ENCODE results near the gene RNF213.

The RNF213 gene

DNA sequence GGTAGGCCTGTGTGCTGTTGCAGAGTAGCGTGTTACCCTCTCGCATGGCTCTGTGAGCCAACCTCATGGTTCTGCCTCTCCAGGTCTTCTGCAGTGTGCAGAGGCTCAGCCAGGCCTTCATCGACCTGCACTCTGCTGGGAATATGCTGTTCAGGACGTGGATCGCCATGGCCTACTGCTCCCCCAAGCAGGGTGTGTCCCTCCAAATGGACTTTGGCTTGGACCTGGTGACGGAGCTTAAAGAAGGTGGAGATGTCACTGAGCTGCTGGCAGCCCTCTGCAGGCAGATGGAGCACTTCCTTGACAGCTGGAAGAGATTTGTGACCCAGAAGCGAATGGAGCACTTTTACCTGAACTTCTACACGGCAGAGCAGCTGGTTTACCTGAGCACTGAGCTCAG is 78.5 kb downstream of the RNF213 start:
- no peaks in the 10 kb centered on the region for H3K9me2 ChIP-seq (replicated peaks; ENCODE audit: insufficient read depth, low read length)
- H3K27me3 ChIP-seq (replicated peaks; ENCODE audit: insufficient read depth, low read length): no peaks in the 10 kb centered on the region
- H3K9ac ChIP-seq (ENCODE audit: low read length): no peak overlapping the region
- H3K4me1 ChIP-seq (ENCODE audit: low read length): no peaks in the 10 kb centered on the region
- no peaks in the 10 kb centered on the region for H3K79me2 ChIP-seq (ENCODE audit: low read length)
- no peak overlapping the region for H3K4me3 ChIP-seq (ENCODE audit: low read length)
- no peaks in the 10 kb centered on the region for H3K9me3 ChIP-seq (replicated peaks; ENCODE audit: insufficient read depth, low read length)
- H3K27ac ChIP-seq (ENCODE audit: low read length): no peak overlapping the region
- no peak for TF ChIP-seq EZH2phosphoT487 (IDR thresholded peaks at IDR 0.05; ENCODE audit: low read length)
- no peak for TF ChIP-seq EZH2 (optimal IDR thresholded peaks at IDR 0.05; ENCODE audit: low read depth, low read length)
- TF ChIP-seq, protein P1, sequence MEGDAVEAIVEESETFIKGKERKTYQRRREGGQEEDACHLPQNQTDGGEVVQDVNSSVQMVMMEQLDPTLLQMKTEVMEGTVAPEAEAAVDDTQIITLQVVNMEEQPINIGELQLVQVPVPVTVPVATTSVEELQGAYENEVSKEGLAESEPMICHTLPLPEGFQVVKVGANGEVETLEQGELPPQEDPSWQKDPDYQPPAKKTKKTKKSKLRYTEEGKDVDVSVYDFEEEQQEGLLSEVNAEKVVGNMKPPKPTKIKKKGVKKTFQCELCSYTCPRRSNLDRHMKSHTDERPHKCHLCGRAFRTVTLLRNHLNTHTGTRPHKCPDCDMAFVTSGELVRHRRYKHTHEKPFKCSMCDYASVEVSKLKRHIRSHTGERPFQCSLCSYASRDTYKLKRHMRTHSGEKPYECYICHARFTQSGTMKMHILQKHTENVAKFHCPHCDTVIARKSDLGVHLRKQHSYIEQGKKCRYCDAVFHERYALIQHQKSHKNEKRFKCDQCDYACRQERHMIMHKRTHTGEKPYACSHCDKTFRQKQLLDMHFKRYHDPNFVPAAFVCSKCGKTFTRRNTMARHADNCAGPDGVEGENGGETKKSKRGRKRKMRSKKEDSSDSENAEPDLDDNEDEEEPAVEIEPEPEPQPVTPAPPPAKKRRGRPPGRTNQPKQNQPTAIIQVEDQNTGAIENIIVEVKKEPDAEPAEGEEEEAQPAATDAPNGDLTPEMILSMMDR (IDR thresholded peaks at IDR 0.05; ENCODE audit: low read length): no peak
- H3F3A ChIP-seq (ENCODE audit: insufficient read depth, low read length): no peaks in the 10 kb centered on the region
- no peak overlapping the region for H2AFZ ChIP-seq (ENCODE audit: low read length)
- peaks cover 8% of the 10 kb centered on the region for H3K36me3 ChIP-seq (replicated peaks; ENCODE audit: insufficient read depth, low read length)
- no peaks in the 10 kb centered on the region for H4K20me1 ChIP-seq (ENCODE audit: insufficient read depth, low read length)
- H3K4me2 ChIP-seq (ENCODE audit: low read depth, low read length): no peak overlapping the region
- no peak for DNase-seq

DNA sequence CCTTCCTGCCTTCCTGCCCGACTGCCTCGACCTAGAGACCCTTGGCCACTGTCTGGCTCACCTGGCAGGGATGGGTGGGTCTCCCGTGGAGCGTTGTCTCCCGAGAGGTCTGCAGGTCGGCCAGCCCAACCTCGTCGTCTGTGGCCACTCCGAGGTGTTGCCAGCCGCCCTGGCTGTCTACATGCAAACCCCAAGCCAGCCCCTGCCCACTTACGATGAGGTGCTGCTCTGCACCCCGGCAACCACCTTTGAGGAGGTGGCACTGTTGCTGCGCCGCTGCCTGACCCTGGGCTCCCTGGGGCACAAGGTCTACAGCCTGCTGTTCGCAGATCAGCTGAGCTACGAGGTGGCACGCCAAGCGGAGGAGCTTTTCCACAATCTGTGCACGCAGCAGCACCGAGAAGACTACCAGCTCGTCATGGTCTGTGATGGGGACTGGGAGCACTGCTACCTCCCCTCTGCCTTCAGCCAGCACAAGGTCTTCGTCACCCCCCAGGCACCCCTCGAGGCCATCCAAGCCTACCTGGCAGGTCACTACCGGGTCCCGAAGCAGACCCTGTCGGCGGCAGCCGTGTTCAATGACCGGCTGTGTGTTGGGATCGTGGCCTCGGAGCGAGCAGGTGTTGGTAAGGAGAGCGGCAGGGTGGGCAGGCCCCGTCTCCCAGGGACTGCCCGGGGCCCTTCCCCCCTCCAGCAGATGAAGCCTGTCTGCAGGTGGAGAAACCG is 79.2 kb downstream of the RNF213 start:
- TF ChIP-seq, protein P1 (IDR thresholded peaks at IDR 0.05; ENCODE audit: low read length): no peak
- no peak for TF ChIP-seq EZH2phosphoT487 (IDR thresholded peaks at IDR 0.05; ENCODE audit: low read length)
- TF ChIP-seq EZH2 (optimal IDR thresholded peaks at IDR 0.05; ENCODE audit: low read depth, low read length): no peak
- no peak for DNase-seq
- Histone ChIP-seq H3K9me3 (replicated peaks; ENCODE audit: insufficient read depth, low read length) (no peaks in the 10 kb centered on the region), H3K27ac (ENCODE audit: low read length) (no peak overlapping the region), H2AFZ (ENCODE audit: low read length) (no peak overlapping the region), H3F3A (ENCODE audit: insufficient read depth, low read length) (no peaks in the 10 kb centered on the region), H4K20me1 (ENCODE audit: insufficient read depth, low read length) (no peaks in the 10 kb centered on the region), H3K4me1 (ENCODE audit: low read length) (no peaks in the 10 kb centered on the region), H3K27me3 (replicated peaks; ENCODE audit: insufficient read depth, low read length) (no peaks in the 10 kb centered on the region), H3K9me2 (replicated peaks; ENCODE audit: insufficient read depth, low read length) (no peaks in the 10 kb centered on the region), H3K9ac (ENCODE audit: low read length) (no peak overlapping the region), H3K36me3 (replicated peaks; ENCODE audit: insufficient read depth, low read length) (peaks cover 15% of the 10 kb centered on the region), H3K4me3 (ENCODE audit: low read length) (no peak overlapping the region), H3K79me2 (ENCODE audit: low read length) (no peaks in the 10 kb centered on the region), H3K4me2 (ENCODE audit: low read depth, low read length) (no peak overlapping the region)

DNA sequence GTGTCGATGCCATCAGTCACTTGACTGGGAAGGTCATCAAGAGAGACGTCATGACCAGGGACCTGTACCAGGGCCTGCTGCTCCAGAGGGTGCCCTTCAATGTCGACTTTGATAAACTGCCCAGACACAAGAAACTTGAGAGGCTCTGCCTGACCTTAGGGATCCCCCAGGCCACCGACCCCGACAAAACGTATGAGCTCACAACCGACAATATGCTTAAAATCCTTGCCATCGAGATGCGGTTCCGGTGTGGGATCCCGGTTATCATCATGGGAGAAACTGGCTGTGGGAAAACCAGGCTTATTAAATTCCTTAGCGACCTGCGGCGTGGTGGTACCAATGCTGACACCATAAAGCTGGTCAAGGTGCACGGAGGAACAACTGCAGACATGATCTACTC is 84.7 kb downstream of the RNF213 start:
- Histone ChIP-seq H3K36me3 (replicated peaks; ENCODE audit: insufficient read depth, low read length) (peaks cover 25% of the 10 kb centered on the region), H3K4me2 (ENCODE audit: low read depth, low read length) (no peak overlapping the region), H3K27me3 (replicated peaks; ENCODE audit: insufficient read depth, low read length) (no peaks in the 10 kb centered on the region)

DNA sequence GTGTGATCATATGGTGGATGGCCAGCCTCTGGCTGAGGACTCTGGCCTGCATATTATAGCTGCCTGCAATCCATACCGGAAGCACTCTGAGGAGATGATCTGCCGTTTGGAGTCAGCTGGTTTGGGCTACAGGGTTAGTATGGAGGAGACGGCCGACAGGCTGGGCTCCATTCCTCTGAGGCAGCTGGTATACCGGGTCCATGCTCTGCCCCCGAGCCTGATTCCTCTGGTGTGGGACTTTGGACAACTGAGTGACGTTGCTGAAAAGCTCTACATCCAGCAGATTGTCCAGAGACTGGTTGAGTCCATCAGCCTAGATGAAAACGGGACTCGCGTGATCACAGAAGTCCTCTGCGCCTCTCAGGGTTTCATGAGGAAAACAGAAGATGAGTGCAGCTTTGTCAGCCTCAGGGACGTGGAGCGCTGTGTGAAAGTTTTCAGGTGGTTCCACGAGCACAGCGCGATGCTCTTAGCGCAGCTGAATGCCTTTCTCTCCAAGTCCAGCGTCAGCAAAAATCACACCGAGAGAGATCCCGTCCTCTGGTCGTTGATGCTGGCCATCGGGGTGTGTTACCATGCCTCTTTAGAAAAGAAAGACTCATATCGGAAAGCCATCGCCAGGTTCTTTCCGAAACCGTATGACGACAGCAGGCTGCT is 85.3 kb downstream of the RNF213 start:
- H3F3A ChIP-seq (ENCODE audit: insufficient read depth, low read length): no peaks in the 10 kb centered on the region
- no peaks in the 10 kb centered on the region for H3K27me3 ChIP-seq (replicated peaks; ENCODE audit: insufficient read depth, low read length)
- TF ChIP-seq EZH2 (optimal IDR thresholded peaks at IDR 0.05; ENCODE audit: low read depth, low read length): no peak
- no peak for TF ChIP-seq EZH2phosphoT487 (IDR thresholded peaks at IDR 0.05; ENCODE audit: low read length)
- TF ChIP-seq, protein P1 (IDR thresholded peaks at IDR 0.05; ENCODE audit: low read length): no peak
- no peaks in the 10 kb centered on the region for H3K9me3 ChIP-seq (replicated peaks; ENCODE audit: insufficient read depth, low read length)
- H3K36me3 ChIP-seq (replicated peaks; ENCODE audit: insufficient read depth, low read length): peaks cover 29% of the 10 kb centered on the region
- H3K4me1 ChIP-seq (ENCODE audit: low read length): no peaks in the 10 kb centered on the region
- no peak overlapping the region for H3K27ac ChIP-seq (ENCODE audit: low read length)
- no peaks in the 10 kb centered on the region for H3K9me2 ChIP-seq (replicated peaks; ENCODE audit: insufficient read depth, low read length)
- H3K4me3 ChIP-seq (ENCODE audit: low read length): no peak overlapping the region
- H3K9ac ChIP-seq (ENCODE audit: low read length): no peak overlapping the region
- DNase-seq: no peak
- no peaks in the 10 kb centered on the region for H3K79me2 ChIP-seq (ENCODE audit: low read length)
- no peak overlapping the region for H2AFZ ChIP-seq (ENCODE audit: low read length)
- H4K20me1 ChIP-seq (ENCODE audit: insufficient read depth, low read length): no peaks in the 10 kb centered on the region
- no peak overlapping the region for H3K4me2 ChIP-seq (ENCODE audit: low read depth, low read length)

More for the DNA sequence above, 84.7 kb downstream of the RNF213 start:
- Histone ChIP-seq H3K79me2 (ENCODE audit: low read length) (no peaks in the 10 kb centered on the region), H3K4me1 (ENCODE audit: low read length) (no peaks in the 10 kb centered on the region), H2AFZ (ENCODE audit: low read length) (no peak overlapping the region), H3K4me3 (ENCODE audit: low read length) (no peak overlapping the region), H3K9ac (ENCODE audit: low read length) (no peak overlapping the region), H4K20me1 (ENCODE audit: insufficient read depth, low read length) (no peaks in the 10 kb centered on the region), H3K27ac (ENCODE audit: low read length) (no peak overlapping the region), H3F3A (ENCODE audit: insufficient read depth, low read length) (no peaks in the 10 kb centered on the region), H3K9me2 (replicated peaks; ENCODE audit: insufficient read depth, low read length) (no peaks in the 10 kb centered on the region), H3K9me3 (replicated peaks; ENCODE audit: insufficient read depth, low read length) (no peaks in the 10 kb centered on the region)
- no peak for DNase-seq
- no peak for TF ChIP-seq EZH2phosphoT487 (IDR thresholded peaks at IDR 0.05; ENCODE audit: low read length)
